NT2/D1 (cell line): ENCODE data around the gene OPRD1.

ENCODE experiments used
- SUZ12 ChIP-seq: IDR thresholded peaks from 2 replicates; pipeline ENCODE4 v1.6.1; 2011; ENCODE audit not compliant: insufficient read length, insufficient read depth; ENCODE audit errors: extremely low read depth
- YY1 ChIP-seq: IDR thresholded peaks from 2 replicates; pipeline ENCODE4 v1.6.1; 2011; ENCODE audit not compliant: insufficient read length, insufficient read depth
- ZNF274 ChIP-seq: IDR thresholded peaks from 2 replicates; pipeline ENCODE4 v1.6.1; 2011; ENCODE audit warnings: mild to moderate bottlenecking, low read depth, low read length

- TF ChIP-seq SUZ12 (no peak), ZNF274 (no peak), YY1 (no peak)
These were observed 54.2 kb downstream of the OPRD1 start for GRCh38 chr1:28865997-28866650.
